GM18951 (cell line): ENCODE results near the gene SIX4.

ENCODE experiments used
- POLR2A ChIP-seq: IDR thresholded peaks from 4 replicates; pipeline ENCODE4 v1.6.1; 2011; ENCODE audit warnings: mild to moderate bottlenecking; ENCODE audit not compliant: insufficient read length, insufficient read depth; ENCODE audit errors: extremely low read depth
- in situ Hi-C: fragments of 300-500 bp; cut with MboI; formaldehyde crosslinking; loops from one replicate; pipeline ENCODE4 v1.12.0; 2022; ENCODE audit warnings: low sequenced_read_pairs, mixed read lengths, inconsistent platforms; ENCODE audit not compliant: unreplicated experiment

Gene SIX4

GRCh38 chr14:60661721-60662120, 62.4 kb downstream of the SIX4 start:
- in situ Hi-C loops = no loop called here
- no peak for TF ChIP-seq POLR2A
